Loucy (cell line): ENCODE results near the gene TPK1.

ENCODE experiments used
- CTCF ChIP-seq: fragments of 200-600 bp; sonication (generic); conservative IDR thresholded peaks from 2 replicates; pipeline ENCODE4 v1.5.1; 2014; ENCODE audit warnings: mild to moderate bottlenecking, antibody characterized with exemption, low read length
- EZH2phosphoT487 ChIP-seq: fragments of 200-600 bp; IDR thresholded peaks from 2 replicates; pipeline ENCODE4 v1.6.1; 2018; ENCODE audit warnings: antibody characterized with exemption, mild to moderate bottlenecking, moderate library complexity, borderline replicate concordance

GRCh38 chr7:144835155-144835611 is 670 bp downstream of the TPK1 start:
- TF ChIP-seq CTCF = no peak
- no peak for TF ChIP-seq EZH2phosphoT487
